GM12865 (cell line): Measurements from ENCODE around the gene APOE.

Source experiments
- DNase-seq: peaks from one replicate; pipeline ENCODE4 v3.0.0; 2010; ENCODE audit warnings: low read depth
- H3K4me3 ChIP-seq: 2 replicates; pipeline ENCODE4 v1.5.1; 2011; ENCODE audit warnings: mild to moderate bottlenecking, low read depth, low read length, control low read depth
- TF ChIP-seq, protein P1 (sequence below): IDR thresholded peaks from 2 replicates; pipeline ENCODE4 v1.5.1; 2011; ENCODE audit warnings: low read length, control low read depth, low read depth, inconsistent platforms; ENCODE audit not compliant: insufficient read depth; ENCODE audit errors: missing control alignments

The APOE gene

GRCh38 chr19:44903216-44903601 is 2.4 kb upstream of the APOE start:
- DNase-seq = no peak
- no peak overlapping the region for H3K4me3 ChIP-seq
- TF ChIP-seq, protein P1, sequence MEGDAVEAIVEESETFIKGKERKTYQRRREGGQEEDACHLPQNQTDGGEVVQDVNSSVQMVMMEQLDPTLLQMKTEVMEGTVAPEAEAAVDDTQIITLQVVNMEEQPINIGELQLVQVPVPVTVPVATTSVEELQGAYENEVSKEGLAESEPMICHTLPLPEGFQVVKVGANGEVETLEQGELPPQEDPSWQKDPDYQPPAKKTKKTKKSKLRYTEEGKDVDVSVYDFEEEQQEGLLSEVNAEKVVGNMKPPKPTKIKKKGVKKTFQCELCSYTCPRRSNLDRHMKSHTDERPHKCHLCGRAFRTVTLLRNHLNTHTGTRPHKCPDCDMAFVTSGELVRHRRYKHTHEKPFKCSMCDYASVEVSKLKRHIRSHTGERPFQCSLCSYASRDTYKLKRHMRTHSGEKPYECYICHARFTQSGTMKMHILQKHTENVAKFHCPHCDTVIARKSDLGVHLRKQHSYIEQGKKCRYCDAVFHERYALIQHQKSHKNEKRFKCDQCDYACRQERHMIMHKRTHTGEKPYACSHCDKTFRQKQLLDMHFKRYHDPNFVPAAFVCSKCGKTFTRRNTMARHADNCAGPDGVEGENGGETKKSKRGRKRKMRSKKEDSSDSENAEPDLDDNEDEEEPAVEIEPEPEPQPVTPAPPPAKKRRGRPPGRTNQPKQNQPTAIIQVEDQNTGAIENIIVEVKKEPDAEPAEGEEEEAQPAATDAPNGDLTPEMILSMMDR = no peak

DNA sequence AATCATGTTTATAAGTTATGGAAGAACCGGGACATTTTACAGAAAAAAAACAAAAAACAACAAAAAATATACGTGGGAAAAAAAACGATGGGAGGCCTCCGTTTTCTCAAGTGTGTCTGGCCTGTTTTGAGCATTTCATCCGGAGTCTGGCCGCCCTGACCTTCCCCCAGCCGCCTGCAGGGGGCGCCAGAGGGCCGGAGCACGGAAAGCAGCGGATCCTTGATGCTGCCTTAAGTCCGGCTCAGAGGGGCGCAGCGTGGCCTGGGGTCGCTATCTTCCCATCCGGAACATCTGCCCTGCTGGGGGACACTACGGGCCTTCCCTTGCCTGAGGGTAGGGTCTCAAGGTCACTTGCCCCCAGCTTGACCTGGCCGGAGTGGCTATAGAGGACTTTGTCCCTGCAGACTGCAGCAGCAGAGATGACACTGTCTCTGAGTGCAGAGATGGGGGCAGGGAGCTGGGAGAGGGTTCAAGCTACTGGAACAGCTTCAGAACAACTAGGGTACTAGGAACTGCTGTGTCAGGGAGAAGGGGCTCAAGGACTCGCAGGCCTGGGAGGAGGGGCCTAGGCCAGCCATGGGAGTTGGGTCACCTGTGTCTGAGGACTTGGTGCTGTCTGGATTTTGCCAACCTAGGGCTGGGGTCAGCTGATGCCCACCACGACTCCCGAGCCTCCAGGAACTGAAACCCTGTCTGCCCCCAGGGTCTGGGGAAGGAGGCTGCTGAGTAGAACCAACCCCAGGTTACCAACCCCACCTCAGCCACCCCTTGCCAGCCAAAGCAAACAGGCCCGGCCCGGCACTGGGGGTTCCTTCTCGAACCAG is 1.8 kb upstream of the APOE start:
- peak; percentile 74 for DNase-seq
- H3K4me3 ChIP-seq = no peak overlapping the region
- TF ChIP-seq, protein P1 = peak; percentile 97

GRCh38 chr19:44904426-44904994 is 1.1 kb upstream of the APOE start:
- peak; percentile 25 for DNase-seq
- H3K4me3 ChIP-seq = no peak overlapping the region
- TF ChIP-seq, protein P1 = peak; percentile 16

GRCh38 chr19:44907613-44908012 is 2.0 kb downstream of the APOE start:
- no peak for DNase-seq
- H3K4me3 ChIP-seq = no peak overlapping the region
- TF ChIP-seq, protein P1 = no peak

- no peak overlapping the region for H3K4me3 ChIP-seq
- TF ChIP-seq, protein P1 = no peak
- DNase-seq = no peak
Measured at GRCh38 chr19:44908074-44908835, 2.7 kb downstream of the APOE start.

GRCh38 chr19:44908836-44909261 is 3.3 kb downstream of the APOE start:
- TF ChIP-seq, protein P1 = no peak
- H3K4me3 ChIP-seq = no peak overlapping the region
- DNase-seq = no peak
